Large intestine (tissue), 3 donors: ENCODE measurements around the gene MARVELD1. TPM values are rescaled to one million over a fixed set of nuclear protein-coding genes. Genes with fewer than 3 reads are reported as not detected.
"Not testable (repeated sequence)": the region's sequence is repeated elsewhere in the genome, so short reads cannot be mapped to it uniquely, and the experiment has no call there.

Experiments
- DNase-seq, 2 donors: peaks; one replicate each; pipeline versions ENCODE4 v3.0.0 to v3.0.0-alpha.2; 2013
- H3K27ac ChIP-seq: one replicate; pipeline ENCODE4 v1.5.1; 2013; ENCODE audit warnings: low read length
- H3K27me3 ChIP-seq: 2 replicates; pipeline ENCODE4 v1.6.1; 2013; ENCODE audit warnings: low read length; ENCODE audit not compliant: control insufficient read depth, insufficient read depth
- H3K36me3 ChIP-seq: 2 replicates; pipeline ENCODE4 v1.6.1; 2013; ENCODE audit warnings: low read length; ENCODE audit not compliant: control insufficient read depth, insufficient read depth
- H3K4me1 ChIP-seq: one replicate; pipeline ENCODE4 v1.6.1; 2013; ENCODE audit warnings: low read length; ENCODE audit not compliant: control insufficient read depth, insufficient read depth
- H3K4me3 ChIP-seq: one replicate; pipeline ENCODE4 v1.5.1; 2013; ENCODE audit warnings: low read length
- H3K9me3 ChIP-seq: one replicate; pipeline ENCODE4 v1.6.1; 2013; ENCODE audit warnings: mild to moderate bottlenecking, low read depth, low read length, moderate library complexity; ENCODE audit not compliant: control insufficient read depth
- WGBS: methylation state at CpG from one replicate; pipeline ENCODE4 v1.1.5; 2013; ENCODE audit warnings: low lambda C conversion rate; ENCODE audit not compliant: insufficient coverage; 5-methylcytosine and 5-hydroxymethylcytosine counted together
- polyA plus RNA-seq: library from polyadenylated mRNA; unstranded; fragments of 120-200 nt; gene quantifications from one replicate; pipeline ENCODE4 v1.2.1, GENCODE V29; 2013

MARVELD1 gene
- polyA plus RNA-seq, 1 donor: 32.9 TPM

DNA sequence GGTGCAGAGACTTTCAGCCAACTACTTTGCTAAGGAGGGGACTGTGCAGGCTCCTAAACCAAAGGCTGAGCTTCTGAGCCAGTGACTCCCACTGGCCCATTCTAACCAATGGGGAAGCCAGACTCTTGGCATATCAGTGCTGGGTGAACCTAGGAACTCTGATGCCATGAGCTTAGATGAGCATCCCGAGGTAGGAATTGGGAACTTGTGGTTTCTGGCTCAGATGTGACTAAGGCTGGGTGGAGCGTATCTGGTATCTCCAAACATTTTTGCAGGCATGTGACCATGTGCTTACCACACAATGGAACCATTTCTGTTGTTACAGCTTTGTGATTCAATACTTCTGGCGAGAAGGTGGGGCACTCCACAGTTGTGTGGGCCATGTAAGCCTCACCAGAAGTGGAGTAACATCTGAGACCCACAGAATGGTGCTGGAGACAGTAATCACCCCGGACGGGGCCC is 23.9 kb upstream of the MARVELD1 start:
- no CpG with 5 or more reads among the region's 5 CpGs for WGBS
- no peaks in the 10 kb centered on the region for H3K27me3 ChIP-seq
- no peaks in the 10 kb centered on the region for H3K36me3 ChIP-seq
- H3K9me3 ChIP-seq: peaks cover 12% of the 10 kb centered on the region
- H3K4me1 ChIP-seq: peaks cover 13% of the 10 kb centered on the region
- H3K27ac ChIP-seq: no peak overlapping the region
- no peak for DNase-seq
- H3K4me3 ChIP-seq: no peak overlapping the region

DNA sequence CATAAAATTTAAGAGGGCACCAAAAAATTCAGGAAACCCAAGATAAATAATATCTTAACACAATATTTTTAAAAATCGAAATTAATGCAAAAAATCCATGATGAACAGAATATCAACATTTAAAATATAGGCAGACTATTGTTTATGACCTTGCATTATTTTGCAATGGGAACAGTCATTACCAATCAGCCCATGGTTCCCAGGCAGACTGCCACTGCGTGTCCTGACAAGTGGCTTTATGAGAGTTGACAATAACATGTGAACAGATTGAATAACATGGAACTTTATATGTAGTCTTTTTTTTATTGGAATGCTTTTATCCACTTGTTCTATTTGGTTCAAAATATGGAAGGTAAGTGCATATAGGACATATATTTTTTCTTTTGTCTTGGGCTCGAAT is 23.4 kb upstream of the MARVELD1 start:
- no peak overlapping the region for H3K27ac ChIP-seq

DNA sequence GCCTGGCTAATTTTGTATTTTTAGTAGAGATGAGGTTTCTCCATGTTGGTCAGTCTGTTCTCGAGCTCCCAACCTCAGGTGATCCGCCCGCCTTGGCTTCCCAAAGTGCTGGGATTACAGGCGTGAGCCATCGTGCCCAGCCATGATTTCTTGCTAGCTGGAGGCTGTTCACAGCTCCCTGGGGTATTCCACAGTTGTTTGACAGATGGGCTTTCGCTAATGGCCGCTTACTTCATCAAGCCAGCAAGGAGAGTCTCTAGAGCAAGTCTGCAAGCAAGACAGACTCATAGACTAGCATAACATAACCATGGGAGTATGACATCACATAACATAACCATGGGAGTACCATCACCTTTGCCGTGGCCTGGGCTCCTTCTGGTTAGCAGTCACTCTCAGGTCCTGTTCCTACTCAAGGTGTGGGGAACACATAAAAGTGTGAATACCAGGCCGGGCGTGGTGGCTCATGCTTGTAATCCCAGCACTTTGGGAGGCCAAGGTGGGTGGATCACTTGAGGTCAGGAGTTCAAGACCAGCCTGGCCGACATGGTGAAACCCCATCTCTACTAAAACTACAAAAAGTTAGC is 15.4 kb upstream of the MARVELD1 start:
- H3K27ac ChIP-seq, H3K36me3 ChIP-seq, H3K27me3 ChIP-seq, H3K9me3 ChIP-seq, H3K4me3 ChIP-seq, H3K4me1 ChIP-seq, DNase-seq: not testable (repeated sequence)
- WGBS: no CpG with 5 or more reads among the region's 11 CpGs

More for the DNA sequence above, 23.4 kb upstream of the MARVELD1 start:
- Histone ChIP-seq H3K4me3 (no peak overlapping the region), H3K4me1 (peaks cover 13% of the 10 kb centered on the region), H3K27me3 (no peaks in the 10 kb centered on the region), H3K36me3 (no peaks in the 10 kb centered on the region), H3K9me3 (peaks cover 12% of the 10 kb centered on the region)
- 100% methylated on average over 1 of the region's 3 CpGs for WGBS
- no peak for DNase-seq

DNA sequence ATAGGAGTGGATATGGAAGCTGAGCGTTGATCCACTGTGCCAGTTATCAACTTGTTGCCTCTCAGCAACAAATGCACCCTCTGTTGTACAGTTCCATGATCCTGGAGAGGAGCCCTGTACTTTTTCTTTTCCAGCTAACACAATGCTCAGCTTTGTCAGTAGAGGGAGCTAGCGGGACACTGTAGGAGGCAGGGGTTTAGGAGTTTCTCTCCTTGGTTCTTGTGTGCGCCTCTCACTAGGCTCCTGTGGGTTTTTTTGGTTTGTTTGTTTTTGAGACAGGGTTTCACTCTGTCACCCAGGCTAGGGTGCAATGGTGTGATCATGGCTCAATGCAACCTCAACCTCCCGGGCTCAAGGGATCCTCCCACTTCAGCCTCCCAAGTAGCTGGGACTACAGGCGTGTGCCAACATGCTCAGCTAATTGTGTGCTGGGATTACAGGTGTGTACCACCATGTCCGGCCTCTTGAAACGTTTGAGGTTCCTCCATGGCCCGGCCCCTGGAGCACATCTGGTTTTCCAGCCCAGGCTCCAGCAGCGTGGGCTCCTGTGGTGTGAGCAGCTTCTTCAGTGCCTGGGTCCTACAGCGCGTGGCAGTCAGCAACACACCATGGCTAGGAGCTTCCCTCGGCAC is 12.0 kb upstream of the MARVELD1 start:
- no peak overlapping the region for H3K4me3 ChIP-seq
- H3K9me3 ChIP-seq: no peaks in the 10 kb centered on the region
- H3K4me1 ChIP-seq: no peaks in the 10 kb centered on the region
- peak; percentile 53 to 69 for DNase-seq
- H3K27ac ChIP-seq: no peak overlapping the region
- H3K36me3 ChIP-seq: no peaks in the 10 kb centered on the region
- WGBS: no CpG with 5 or more reads among the region's 12 CpGs
- H3K27me3 ChIP-seq: no peaks in the 10 kb centered on the region

DNA sequence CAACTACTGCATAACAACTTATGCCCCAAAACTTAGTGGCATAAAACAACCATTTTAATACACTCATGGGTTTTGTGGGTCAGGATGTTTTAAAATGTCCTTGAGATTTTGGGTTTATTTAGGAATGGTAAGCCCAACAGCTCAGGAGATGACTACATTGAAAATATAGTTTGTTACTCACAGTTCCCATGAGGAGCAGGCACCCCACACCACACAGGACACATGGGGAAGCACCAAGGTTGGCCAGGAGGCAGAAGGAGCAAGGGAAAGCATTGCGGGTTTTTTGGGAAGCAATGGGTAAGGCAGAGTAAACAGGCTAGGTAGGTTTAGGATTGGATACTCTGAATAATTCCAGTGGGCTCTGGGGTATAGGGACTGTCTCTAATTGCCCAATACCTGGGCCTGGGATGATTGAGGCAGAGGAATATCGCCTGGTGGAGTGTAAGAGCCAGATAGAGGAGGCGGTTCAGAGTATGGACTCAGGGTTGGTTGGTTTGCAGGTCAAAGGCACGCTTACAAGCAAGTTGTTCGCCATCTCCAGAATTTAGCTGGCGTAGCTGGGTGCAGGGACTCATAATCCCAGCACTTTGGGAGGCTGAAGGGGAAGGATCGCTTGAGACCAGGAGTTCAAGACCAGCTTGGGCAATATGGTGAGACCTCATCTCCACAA is 10.0 kb upstream of the MARVELD1 start:
- no peaks in the 10 kb centered on the region for H3K9me3 ChIP-seq
- H3K4me3 ChIP-seq: no peak overlapping the region
- H3K36me3 ChIP-seq: no peaks in the 10 kb centered on the region
- H3K27ac ChIP-seq: no peak overlapping the region
- 100% methylated on average over 1 of the region's 7 CpGs for WGBS
- DNase-seq: no peak
- no peaks in the 10 kb centered on the region for H3K4me1 ChIP-seq
- H3K27me3 ChIP-seq: no peaks in the 10 kb centered on the region

DNA sequence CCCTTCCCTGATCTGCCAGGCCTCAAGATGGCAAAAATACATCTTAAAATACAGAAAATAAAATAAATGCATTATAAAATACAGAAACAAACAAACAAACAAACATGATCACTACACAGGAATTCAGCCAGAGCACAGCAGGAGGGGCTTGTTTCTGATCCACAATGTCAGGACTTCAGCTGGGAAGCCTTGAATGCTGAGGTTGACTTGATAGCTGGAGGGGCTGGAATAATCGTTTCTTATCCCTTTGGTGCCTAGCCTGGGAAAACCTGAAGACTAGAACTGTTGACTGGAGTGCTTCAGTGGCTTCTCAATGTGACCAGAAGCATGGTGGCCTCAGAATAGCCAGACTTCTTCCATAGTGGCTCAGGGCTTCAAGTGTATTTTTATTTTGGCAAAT is 9.2 kb upstream of the MARVELD1 start:
- WGBS: no CpG with 5 or more reads among the region's 1 CpG
- Histone ChIP-seq H3K9me3 (no peaks in the 10 kb centered on the region), H3K4me1 (peaks cover 8% of the 10 kb centered on the region), H3K36me3 (no peaks in the 10 kb centered on the region), H3K4me3 (no peak overlapping the region), H3K27me3 (no peaks in the 10 kb centered on the region), H3K27ac (no peak overlapping the region)
- DNase-seq: no peak

DNA sequence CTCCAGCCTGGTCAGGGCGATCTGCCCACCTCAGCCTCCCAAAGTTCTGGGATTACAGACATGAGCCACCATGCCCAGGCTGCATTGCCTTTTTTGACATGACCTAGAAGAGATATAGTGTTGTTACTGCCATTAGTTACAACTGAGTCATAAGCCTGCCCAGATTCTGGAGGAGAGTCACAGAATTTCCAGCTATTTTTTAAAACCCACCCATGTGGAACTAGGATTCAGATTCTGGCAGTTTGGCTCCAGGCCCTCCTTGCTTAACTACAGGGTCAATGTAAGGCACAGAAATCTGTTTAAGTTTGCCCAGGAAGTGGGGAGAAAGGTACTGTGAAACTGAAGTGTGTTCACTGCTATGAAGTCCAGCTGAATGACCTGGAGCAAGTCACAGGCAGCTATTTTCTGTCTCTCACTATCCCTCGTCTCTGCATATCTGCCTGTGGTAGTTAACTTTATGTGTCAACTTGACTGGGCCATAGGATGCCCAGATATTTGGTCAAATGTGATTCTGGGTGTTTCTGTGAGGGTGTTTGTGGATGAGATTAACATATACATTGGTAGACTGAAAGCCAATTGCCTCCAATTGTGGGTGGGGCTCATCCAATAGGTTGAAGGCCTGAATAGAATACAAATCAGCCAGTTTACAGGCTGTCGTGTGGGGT is 8.4 kb upstream of the MARVELD1 start:
- H3K9me3 ChIP-seq: no peaks in the 10 kb centered on the region
- no peak for DNase-seq
- H3K4me1 ChIP-seq: peaks cover 8% of the 10 kb centered on the region
- H3K36me3 ChIP-seq: no peaks in the 10 kb centered on the region
- WGBS: no CpG with 5 or more reads among the region's 3 CpGs
- no peak overlapping the region for H3K27ac ChIP-seq
- no peak overlapping the region for H3K4me3 ChIP-seq
- no peaks in the 10 kb centered on the region for H3K27me3 ChIP-seq

DNA sequence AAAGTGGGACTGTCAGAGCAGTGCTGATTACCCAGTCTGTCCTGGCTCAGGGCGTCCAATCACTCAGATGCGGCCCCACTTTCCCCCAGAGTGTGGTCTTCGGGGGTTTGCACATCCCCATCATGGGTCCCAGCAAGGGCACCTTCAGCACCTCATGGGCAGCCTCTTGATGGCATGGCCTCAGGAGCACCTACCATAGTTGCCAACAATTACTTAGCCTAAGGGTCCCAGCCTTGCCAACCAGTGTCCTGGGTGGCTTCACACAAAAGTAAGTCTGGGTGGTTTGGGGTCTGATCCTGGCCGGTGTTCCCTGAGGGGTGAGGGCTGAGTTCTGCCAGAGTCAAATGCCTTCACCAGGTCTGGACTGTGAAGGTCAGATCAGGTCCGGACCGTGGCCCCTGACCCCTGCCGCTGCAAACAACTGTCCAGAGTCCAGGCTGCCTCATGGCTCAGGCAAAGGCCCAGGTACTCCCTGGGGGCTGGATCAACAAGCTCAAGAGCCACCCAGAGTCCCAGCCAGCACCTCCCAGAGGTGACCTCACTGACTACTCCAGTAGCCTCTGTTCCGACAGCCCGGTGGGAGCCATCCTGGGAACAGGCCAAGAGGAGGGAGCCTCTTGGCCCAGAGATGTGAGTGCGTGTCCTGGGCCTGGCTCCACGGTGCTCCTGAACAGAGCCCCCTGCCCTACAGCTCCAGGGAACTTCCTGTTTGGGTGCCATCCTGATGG is 6.2 kb upstream of the MARVELD1 start:
- DNase-seq: peak in 1 of 2 donors; percentile 60
- Histone ChIP-seq H3K4me3 (no peak overlapping the region), H3K27ac (no peak overlapping the region), H3K4me1 (peaks cover 8% of the 10 kb centered on the region), H3K9me3 (no peaks in the 10 kb centered on the region), H3K27me3 (no peaks in the 10 kb centered on the region), H3K36me3 (no peaks in the 10 kb centered on the region)
- WGBS: no CpG with 5 or more reads among the region's 11 CpGs

DNA sequence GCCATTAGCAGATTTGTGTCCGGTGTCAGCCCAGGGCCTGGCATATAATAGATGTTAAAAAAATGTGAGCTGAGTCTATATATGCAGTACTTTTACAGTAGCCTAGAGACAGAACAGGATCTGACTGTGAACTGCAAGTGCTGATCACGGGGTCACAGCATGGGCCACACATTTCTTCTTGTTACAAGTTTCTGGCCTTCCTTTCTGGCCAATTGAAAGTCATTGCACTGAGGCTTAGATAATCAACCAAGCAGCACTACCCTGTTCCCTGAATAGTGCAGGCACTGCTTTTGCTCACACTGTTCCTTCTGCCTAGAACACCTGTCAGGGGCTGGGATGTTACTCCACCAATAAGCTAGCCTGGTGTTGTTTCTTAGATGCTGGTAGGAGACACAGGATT is 5.4 kb upstream of the MARVELD1 start:
- no CpG with 5 or more reads among the region's 2 CpGs for WGBS

More for the DNA sequence above, 5.4 kb upstream of the MARVELD1 start:
- Histone ChIP-seq H3K36me3 (no peaks in the 10 kb centered on the region), H3K27ac (no peak overlapping the region), H3K4me3 (no peak overlapping the region), H3K4me1 (peaks cover 13% of the 10 kb centered on the region), H3K9me3 (no peaks in the 10 kb centered on the region), H3K27me3 (no peaks in the 10 kb centered on the region)
- no peak for DNase-seq
